SK-N-SH (cell line): ENCODE results near the gene AKT3.

Experiments used
- CHD2 ChIP-seq: fragments of 150-350 bp; IDR thresholded peaks from 2 replicates; pipeline ENCODE4 v1.6.1; 2018; ENCODE audit warnings: low read length; ENCODE audit not compliant: partially characterized antibody
- EZH2phosphoT487 ChIP-seq: fragments of 200-600 bp; sonication (generic); IDR thresholded peaks from 2 replicates; pipeline ENCODE4 v1.6.1; 2017; ENCODE audit warnings: low read depth, mixed run types, mild to moderate bottlenecking, antibody characterized with exemption, moderate library complexity, borderline replicate concordance
- FOXM1 ChIP-seq: IDR thresholded peaks from 2 replicates; pipeline ENCODE4 v1.4.0; 2012; ENCODE audit warnings: low read depth, mild to moderate bottlenecking
- POLR2AphosphoS5 ChIP-seq: IDR thresholded peaks from 2 replicates; pipeline ENCODE4 v1.6.1; 2012; ENCODE audit warnings: low read depth, low read length
- RAD21 ChIP-seq: IDR thresholded peaks from 2 replicates; pipeline ENCODE4 v1.6.1; 2012; ENCODE audit warnings: mild to moderate bottlenecking, low read length
- TAF1 ChIP-seq: IDR thresholded peaks from 2 replicates; pipeline ENCODE4 v1.6.1; 2012; ENCODE audit warnings: low read depth, mild to moderate bottlenecking, low read length, moderate library complexity, borderline replicate concordance
- TF ChIP-seq, protein P1 (sequence below): fragments of 200-600 bp; sonication (generic); IDR thresholded peaks from 2 replicates; pipeline ENCODE4 v1.6.1; 2017; ENCODE audit warnings: antibody characterized with exemption, mild to moderate bottlenecking, moderate library complexity

DNA sequence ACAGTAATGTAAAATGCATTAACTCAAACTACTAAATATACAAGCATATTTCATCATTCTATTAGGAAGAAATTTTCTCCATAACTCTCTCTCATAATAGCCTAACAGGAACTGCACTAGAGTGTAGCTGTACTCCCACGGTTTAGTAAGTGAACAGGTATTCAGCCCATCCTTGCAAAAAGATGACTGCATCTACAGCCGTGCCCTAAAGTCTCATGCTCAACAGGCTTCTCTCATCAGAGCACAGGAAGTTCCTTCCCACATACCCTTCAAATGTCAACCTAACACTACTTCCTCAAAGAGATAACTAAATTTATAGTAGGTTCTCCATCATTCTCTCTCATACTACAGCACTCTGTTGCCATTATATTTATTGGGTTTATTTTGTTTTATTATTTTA lies 251.6 kb downstream of the AKT3 start:
- no peak for TF ChIP-seq TAF1
- no peak for TF ChIP-seq POLR2AphosphoS5
- TF ChIP-seq, protein P1, sequence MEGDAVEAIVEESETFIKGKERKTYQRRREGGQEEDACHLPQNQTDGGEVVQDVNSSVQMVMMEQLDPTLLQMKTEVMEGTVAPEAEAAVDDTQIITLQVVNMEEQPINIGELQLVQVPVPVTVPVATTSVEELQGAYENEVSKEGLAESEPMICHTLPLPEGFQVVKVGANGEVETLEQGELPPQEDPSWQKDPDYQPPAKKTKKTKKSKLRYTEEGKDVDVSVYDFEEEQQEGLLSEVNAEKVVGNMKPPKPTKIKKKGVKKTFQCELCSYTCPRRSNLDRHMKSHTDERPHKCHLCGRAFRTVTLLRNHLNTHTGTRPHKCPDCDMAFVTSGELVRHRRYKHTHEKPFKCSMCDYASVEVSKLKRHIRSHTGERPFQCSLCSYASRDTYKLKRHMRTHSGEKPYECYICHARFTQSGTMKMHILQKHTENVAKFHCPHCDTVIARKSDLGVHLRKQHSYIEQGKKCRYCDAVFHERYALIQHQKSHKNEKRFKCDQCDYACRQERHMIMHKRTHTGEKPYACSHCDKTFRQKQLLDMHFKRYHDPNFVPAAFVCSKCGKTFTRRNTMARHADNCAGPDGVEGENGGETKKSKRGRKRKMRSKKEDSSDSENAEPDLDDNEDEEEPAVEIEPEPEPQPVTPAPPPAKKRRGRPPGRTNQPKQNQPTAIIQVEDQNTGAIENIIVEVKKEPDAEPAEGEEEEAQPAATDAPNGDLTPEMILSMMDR, result no peak
- TF ChIP-seq FOXM1, result no peak
- TF ChIP-seq CHD2, result no peak
- no peak for TF ChIP-seq RAD21
- TF ChIP-seq EZH2phosphoT487, result no peak
